MM.1S (cell line): ENCODE data around the gene DHTKD1.
A peak's percentile ranks its signal among the peaks of the same experiment; 100 is the strongest.

Source experiments
- DNase-seq: peaks from one replicate; pipeline ENCODE4 v3.0.0-alpha.2; 2015
- H2AFZ ChIP-seq: fragments of 300-600 bp; sonication (generic); 2 replicates; pipeline ENCODE4 v1.6.0; 2016; ENCODE audit warnings: antibody characterized with exemption, low read length
- H3F3A ChIP-seq: fragments of 300-600 bp; sonication (generic); 2 replicates; pipeline ENCODE4 v1.6.1; 2016; ENCODE audit warnings: mild to moderate bottlenecking, antibody characterized with exemption, low read length, moderate library complexity, mixed read lengths; ENCODE audit not compliant: insufficient read depth
- H3K27ac ChIP-seq: fragments of 300-600 bp; sonication (generic); 2 replicates; pipeline ENCODE4 v1.5.1; 2016; ENCODE audit warnings: mild to moderate bottlenecking, low read length
- H3K27me3 ChIP-seq: fragments of 300-600 bp; sonication (generic); replicated peaks from 2 replicates; pipeline ENCODE4 v1.6.0; 2016; ENCODE audit warnings: low read length; ENCODE audit not compliant: insufficient read depth
- H3K36me3 ChIP-seq: fragments of 300-600 bp; sonication (generic); replicated peaks from 2 replicates; pipeline ENCODE4 v1.6.1; 2016; ENCODE audit warnings: mild to moderate bottlenecking, low read length, mixed read lengths; ENCODE audit not compliant: insufficient read depth
- H3K4me1 ChIP-seq: fragments of 300-600 bp; sonication (generic); 2 replicates; pipeline ENCODE4 v1.6.1; 2016; ENCODE audit warnings: low read length, mixed read lengths
- H3K4me2 ChIP-seq: fragments of 300-600 bp; sonication (generic); 2 replicates; pipeline ENCODE4 v1.6.0; 2016; ENCODE audit warnings: low read depth, low read length
- H3K4me3 ChIP-seq: fragments of 300-600 bp; sonication (generic); 2 replicates; pipeline ENCODE4 v1.5.1; 2016; ENCODE audit warnings: low read length, mixed read lengths
- H3K79me2 ChIP-seq: fragments of 300-600 bp; sonication (generic); 2 replicates; pipeline ENCODE4 v1.6.1; 2016; ENCODE audit warnings: mixed run types, low read length, mixed read lengths
- H3K9ac ChIP-seq: fragments of 300-600 bp; sonication (generic); 2 replicates; pipeline ENCODE4 v1.6.1; 2016; ENCODE audit warnings: low read length, mixed read lengths
- H3K9me2 ChIP-seq: fragments of 300-600 bp; sonication (generic); replicated peaks from 2 replicates; pipeline ENCODE4 v1.6.1; 2016; ENCODE audit warnings: mild to moderate bottlenecking, low read length, mixed read lengths; ENCODE audit not compliant: insufficient read depth
- H3K9me3 ChIP-seq: fragments of 300-600 bp; sonication (generic); replicated peaks from 2 replicates; pipeline ENCODE4 v1.6.1; 2016; ENCODE audit warnings: mild to moderate bottlenecking, low read length, mixed read lengths; ENCODE audit not compliant: insufficient read depth
- H4K20me1 ChIP-seq: fragments of 300-600 bp; sonication (generic); 2 replicates; pipeline ENCODE4 v1.6.1; 2016; ENCODE audit warnings: mild to moderate bottlenecking, low read length, moderate library complexity, mixed read lengths; ENCODE audit not compliant: insufficient read depth
- CTCF ChIP-seq: fragments of 300-600 bp; sonication (generic); IDR thresholded peaks from 2 replicates; pipeline ENCODE4 v1.5.1; 2016; ENCODE audit warnings: antibody characterized with exemption, low read length, mixed read lengths
- EZH2 ChIP-seq: fragments of 300-600 bp; sonication (generic); optimal IDR thresholded peaks from 2 replicates; pipeline ENCODE3; 2017; ENCODE audit warnings: low read depth, mild to moderate bottlenecking, antibody characterized with exemption, low read length, mixed read lengths
- EZH2phosphoT487 ChIP-seq: fragments of 300-600 bp; sonication (generic); IDR thresholded peaks from 2 replicates; pipeline ENCODE4 v1.6.1; 2018; ENCODE audit warnings: antibody characterized with exemption, low read length

The DHTKD1 gene

GRCh38 chr10:12068449-12069269 is at the start of gene DHTKD1:
DHTKD1 (plus strand) TSS chr10:12068954; CDS start chr10:12069034, 80 bp downstream.
- H3K9me3 ChIP-seq, result no peaks in the 10 kb centered on the region
- H3K9me2 ChIP-seq, result no peaks in the 10 kb centered on the region
- peaks cover 23% of the 10 kb centered on the region for H3K79me2 ChIP-seq
- H3F3A ChIP-seq, result 0 out of 2 replicates have a peak, but pooled peaks cover 4% of the 10 kb centered on the region
- H3K4me1 ChIP-seq, result no peaks in the 10 kb centered on the region
- peak within 1 kb of the TSS; percentile 86 for H2AFZ ChIP-seq
- H3K27me3 ChIP-seq, result no peaks in the 10 kb centered on the region
- peak within 1 kb of the TSS; percentile 89 for H3K4me3 ChIP-seq
- H3K27ac ChIP-seq, result peak within 1 kb of the TSS; percentile 52; the same call in 1 of the 2 replicates
- peak; percentile 18 for TF ChIP-seq CTCF
- TF ChIP-seq EZH2phosphoT487, result no peak
- TF ChIP-seq EZH2, result no peak
- no peaks in the 10 kb centered on the region for H4K20me1 ChIP-seq
- peak within 1 kb of the TSS; percentile 91 for H3K9ac ChIP-seq
- H3K36me3 ChIP-seq, result no peaks in the 10 kb centered on the region
- DNase-seq, result peak; percentile 98
- H3K4me2 ChIP-seq, result peak within 1 kb of the TSS; percentile 69

- Histone ChIP-seq H3F3A (no peaks in the 10 kb centered on the region), H3K27ac (no peak overlapping the region), H3K4me3 (no peak overlapping the region), H4K20me1 (no peaks in the 10 kb centered on the region; the same call in 1 of the 2 replicates), H3K27me3 (no peaks in the 10 kb centered on the region), H3K36me3 (no peaks in the 10 kb centered on the region), H3K79me2 (peaks cover 54% of the 10 kb centered on the region), H3K9me3 (no peaks in the 10 kb centered on the region), H3K4me1 (peaks cover 5% of the 10 kb centered on the region; the same call in 1 of the 2 replicates), H3K9ac (no peak overlapping the region), H3K4me2 (no peak overlapping the region), H3K9me2 (no peaks in the 10 kb centered on the region), H2AFZ (no peak overlapping the region)
- TF ChIP-seq CTCF (no peak), EZH2 (no peak), EZH2phosphoT487 (no peak)
- no peak for DNase-seq
Measured at GRCh38 chr10:12019283-12019971, 49.3 kb upstream of the DHTKD1 start.

GRCh38 chr10:12020574-12020973 is 48.2 kb upstream of the DHTKD1 start:
- no peak for TF ChIP-seq CTCF
- no peak for TF ChIP-seq EZH2
- H3K27ac ChIP-seq, result no peak overlapping the region
- H3K4me3 ChIP-seq, result no peak overlapping the region
- H3K4me2 ChIP-seq, result no peak overlapping the region
- no peak overlapping the region for H2AFZ ChIP-seq
- H4K20me1 ChIP-seq, result no peaks in the 10 kb centered on the region; the same call in 1 of the 2 replicates
- no peak for DNase-seq
- H3K9ac ChIP-seq, result no peak overlapping the region
- peaks cover 5% of the 10 kb centered on the region; the same call in 1 of the 2 replicates for H3K4me1 ChIP-seq
- H3K79me2 ChIP-seq, result peaks cover 61% of the 10 kb centered on the region
- H3K9me3 ChIP-seq, result no peaks in the 10 kb centered on the region
- no peaks in the 10 kb centered on the region for H3K36me3 ChIP-seq
- H3F3A ChIP-seq, result no peaks in the 10 kb centered on the region
- H3K27me3 ChIP-seq, result no peaks in the 10 kb centered on the region
- no peaks in the 10 kb centered on the region for H3K9me2 ChIP-seq
